Upper lobe of right lung (tissue), 1 donor: ENCODE data around the gene SGPL1. TPM values are rescaled to one million over a fixed set of nuclear protein-coding genes. Genes with fewer than 3 reads are reported as not detected.

Source experiments
- ATAC-seq: fragments of 200-7000 bp; cut with Tn5 transposase; one replicate; pipeline ENCODE4 v1.9.1; 2020; ENCODE audit warnings: mild to moderate bottlenecking, moderate library complexity
- DNase-seq: peaks from one replicate; pipeline ENCODE4 v3.0.0-alpha.2; 2020
- H3K27ac ChIP-seq: fragments of 200-600 bp; one replicate; pipeline ENCODE4 v1.8.0; 2022
- H3K27me3 ChIP-seq: fragments of 200-600 bp; one replicate; pipeline ENCODE4 v1.8.0; 2022; ENCODE audit warnings: mild to moderate bottlenecking
- H3K36me3 ChIP-seq: fragments of 200-600 bp; one replicate; pipeline ENCODE4 v1.8.0; 2022
- H3K4me1 ChIP-seq: fragments of 200-600 bp; one replicate; pipeline ENCODE4 v1.8.0; 2022
- H3K4me3 ChIP-seq: fragments of 200-600 bp; one replicate; pipeline ENCODE4 v1.8.0; 2022; ENCODE audit warnings: mild to moderate bottlenecking
- H3K9me3 ChIP-seq: fragments of 200-600 bp; one replicate; pipeline ENCODE4 v1.8.0; 2022
- CTCF ChIP-seq: fragments of 200-600 bp; IDR thresholded peaks from one replicate; pipeline ENCODE4 v1.8.0; 2022; ENCODE audit warnings: antibody characterized with exemption
- intact Hi-C: fragments of 100-400 bp; cut with DNase I; formaldehyde crosslinking; loops from one replicate; pipeline ENCODE4 v1.11.0; 2022
- total RNA-seq: library from RNA; stranded (reverse); fragmentation: NEBNext Ultra II Directional; extraction: Animal tissue kit (Norgen Biotek cat#: 25700); gene quantifications from one replicate; pipeline ENCODE4 v1.2.1, GENCODE V29; 2021
- donor health status: DM: no; HTN: yes; CAD: no; lungs with severe emphysema.

The SGPL1 gene
- total RNA-seq, 1 donor from 2014 or later, result 38.3 TPM

DNA sequence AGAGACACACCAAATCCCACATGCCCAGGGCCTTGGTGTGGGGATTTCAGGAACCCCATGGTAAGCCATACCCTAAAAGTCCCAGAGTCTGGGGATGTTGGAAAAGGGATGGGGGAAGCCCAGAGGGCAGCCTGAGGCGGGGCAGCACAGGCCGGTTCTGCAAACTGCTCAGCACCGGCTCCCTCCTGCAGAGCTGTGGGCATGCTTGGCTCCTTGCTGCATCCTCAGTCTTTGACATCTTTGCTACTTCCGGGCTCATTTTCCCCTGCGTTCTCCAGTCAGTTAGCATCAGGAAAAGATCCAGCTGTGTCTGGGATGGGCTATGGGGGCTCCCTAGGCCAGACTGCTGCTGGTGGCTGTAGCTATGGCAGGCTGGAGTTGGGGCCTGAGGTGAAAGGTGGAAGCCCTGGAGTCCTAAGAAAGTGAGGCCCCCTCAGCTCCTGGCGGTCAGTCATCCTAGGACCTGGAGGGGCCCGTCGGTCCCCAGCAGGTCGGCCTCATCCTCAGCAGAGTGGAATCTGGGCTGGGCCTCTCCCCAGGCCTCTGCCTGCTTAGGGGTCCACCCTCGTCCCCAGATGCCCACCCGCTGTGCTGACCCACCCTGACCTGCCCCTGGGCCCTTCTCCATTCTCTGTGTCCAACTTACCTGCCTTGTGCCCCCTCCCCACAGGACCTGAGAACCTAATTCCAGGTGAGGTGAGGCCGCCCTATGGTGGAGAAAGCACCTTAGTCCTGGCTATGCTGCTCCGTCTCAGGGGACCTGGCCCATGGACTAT lies 39.9 kb upstream of the SGPL1 start:
- ATAC-seq, result no peak
- intact Hi-C loops, result no loop called here
- no peak overlapping the region for H3K4me3 ChIP-seq

GRCh38 chr10:70776455-70777005 lies 39.2 kb upstream of the SGPL1 start:
- no peak for DNase-seq
- H3K27ac ChIP-seq, result no peak overlapping the region
- H3K36me3 ChIP-seq, result no peaks in the 10 kb centered on the region
- no peak overlapping the region for H3K4me3 ChIP-seq
- no peak for TF ChIP-seq CTCF
- no peak for ATAC-seq
- H3K27me3 ChIP-seq, result no peaks in the 10 kb centered on the region
- intact Hi-C loops, result no loop called here
- no peaks in the 10 kb centered on the region for H3K4me1 ChIP-seq
- no peaks in the 10 kb centered on the region for H3K9me3 ChIP-seq

More for the DNA sequence above, 39.9 kb upstream of the SGPL1 start:
- Histone ChIP-seq H3K36me3 (no peaks in the 10 kb centered on the region), H3K9me3 (no peaks in the 10 kb centered on the region), H3K4me1 (no peaks in the 10 kb centered on the region), H3K27ac (no peak overlapping the region), H3K27me3 (no peaks in the 10 kb centered on the region)
- no peak for TF ChIP-seq CTCF
- no peak for DNase-seq

DNA sequence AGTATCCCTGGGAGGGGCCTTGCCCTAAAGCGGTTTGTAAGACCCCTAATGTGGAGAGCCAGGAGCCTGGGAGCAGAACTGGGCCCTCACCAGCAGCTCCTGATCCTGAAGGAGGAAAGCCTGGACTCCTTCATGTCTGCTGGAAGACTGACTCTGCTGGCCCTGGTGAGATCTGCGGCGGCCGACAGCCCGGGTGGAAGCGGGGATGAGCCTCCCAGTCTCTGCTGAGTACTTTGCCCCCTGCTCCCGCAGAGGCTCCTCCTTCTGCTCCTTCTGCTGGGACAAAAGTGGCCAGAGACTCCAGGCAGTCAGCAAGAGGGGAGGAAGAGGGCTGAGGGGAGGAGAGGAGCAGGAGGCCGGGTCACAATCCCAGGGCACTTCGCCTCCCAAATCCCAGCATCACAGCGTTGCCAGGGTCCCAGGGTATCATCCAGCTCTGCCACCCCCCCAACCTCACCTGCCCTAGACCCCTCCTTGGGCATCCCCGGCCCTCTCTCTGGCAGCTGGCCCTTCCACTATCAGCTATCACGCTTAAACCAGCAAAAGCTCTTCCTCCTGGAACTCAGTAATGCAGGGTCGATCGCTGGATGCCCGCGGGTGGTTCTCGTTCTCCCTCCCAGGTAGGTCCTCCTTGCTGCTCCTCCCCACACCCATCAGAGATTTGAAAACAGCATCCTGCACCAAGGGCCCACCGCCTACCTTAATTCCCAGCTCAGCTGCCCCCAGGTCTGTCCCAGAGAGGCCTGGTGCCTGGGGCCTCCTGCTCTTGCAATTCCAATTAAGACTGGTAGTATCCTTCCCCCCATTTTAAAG lies 38.5 kb upstream of the SGPL1 start:
- Histone ChIP-seq H3K4me1 (no peaks in the 10 kb centered on the region), H3K27ac (no peak overlapping the region), H3K27me3 (no peaks in the 10 kb centered on the region), H3K9me3 (no peaks in the 10 kb centered on the region), H3K36me3 (no peaks in the 10 kb centered on the region), H3K4me3 (no peak overlapping the region)
- intact Hi-C loops, result no loop called here
- no peak for TF ChIP-seq CTCF
- DNase-seq (no peak), ATAC-seq (no peak)

DNA sequence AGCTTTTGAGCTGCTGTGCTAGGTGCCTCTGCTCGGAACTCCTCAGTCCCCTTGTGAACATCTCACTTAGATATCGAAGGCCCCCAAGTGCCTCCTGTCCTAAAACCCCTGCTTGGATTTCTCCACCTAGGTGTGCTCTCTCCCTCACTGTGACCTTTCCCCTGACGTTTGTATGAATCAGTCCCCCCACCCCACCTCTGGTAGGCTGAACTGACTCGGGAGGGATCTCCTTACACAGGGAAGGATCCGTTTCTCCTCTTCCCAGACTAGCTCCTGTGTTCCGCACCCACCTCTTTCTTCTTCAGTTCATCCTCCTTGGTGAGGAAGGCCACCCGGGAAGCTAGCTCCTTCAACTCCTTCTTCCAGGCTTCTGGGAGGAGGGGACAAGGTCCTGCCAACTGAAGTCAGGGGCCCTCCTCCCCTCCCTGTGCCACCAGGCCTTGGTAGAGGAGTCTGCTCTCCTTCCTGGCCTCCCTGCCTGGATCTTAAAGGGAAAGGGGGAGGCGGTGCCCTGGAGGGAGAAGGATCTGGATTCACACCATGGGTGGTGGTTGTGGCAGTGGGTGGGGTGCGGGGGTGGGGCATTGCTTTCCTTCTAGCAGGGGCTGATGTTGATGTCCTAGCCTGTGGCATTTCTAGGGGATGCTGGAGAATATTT lies 37.4 kb upstream of the SGPL1 start:
- DNase-seq (no peak), ATAC-seq (no peak)
- Histone ChIP-seq H3K27me3 (no peaks in the 10 kb centered on the region), H3K27ac (no peak overlapping the region), H3K4me1 (no peaks in the 10 kb centered on the region), H3K36me3 (no peaks in the 10 kb centered on the region), H3K4me3 (no peak overlapping the region), H3K9me3 (no peaks in the 10 kb centered on the region)
- TF ChIP-seq CTCF, result no peak
- intact Hi-C loops, result no loop called here

DNA sequence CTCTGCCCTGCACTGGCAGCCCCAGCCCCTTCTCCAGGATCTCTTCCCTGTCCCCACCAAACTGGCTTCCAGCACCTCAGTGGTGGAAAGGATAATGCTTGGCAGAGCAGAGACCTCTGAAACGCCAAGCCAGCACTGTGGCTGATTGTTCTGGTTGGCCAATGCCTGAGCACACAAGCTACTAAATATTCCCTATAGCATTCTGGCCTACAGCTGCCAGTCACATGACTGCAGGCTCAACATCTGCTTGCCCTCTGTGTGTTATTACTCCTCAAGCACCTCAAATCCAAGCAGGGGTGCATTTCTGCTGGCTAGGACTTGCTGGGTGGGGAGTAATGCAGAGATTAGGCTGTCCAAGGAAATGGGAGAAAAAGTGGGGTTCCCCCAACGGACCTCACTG lies 36.7 kb upstream of the SGPL1 start:
- H3K27me3 ChIP-seq, result no peaks in the 10 kb centered on the region
- no peaks in the 10 kb centered on the region for H3K4me1 ChIP-seq
- no peaks in the 10 kb centered on the region for H3K36me3 ChIP-seq
- H3K4me3 ChIP-seq, result no peak overlapping the region
- ATAC-seq (no peak), DNase-seq (no peak)
- intact Hi-C loops, result no loop called here
- no peak overlapping the region for H3K27ac ChIP-seq
- TF ChIP-seq CTCF, result no peak
- H3K9me3 ChIP-seq, result no peaks in the 10 kb centered on the region
